Fibroblast of pulmonary artery (primary cell): Measurements from ENCODE around the gene NCAPG2.

ENCODE experiments used
- DNase-seq: peaks from one replicate; pipeline ENCODE4 v3.0.0-alpha.2; 2010; ENCODE audit warnings: low read depth
- H3K4me3 ChIP-seq: replicated peaks from 2 replicates; pipeline ENCODE4 v1.5.1; 2011; ENCODE audit warnings: low read depth, mild to moderate bottlenecking, control low read depth, low read length, moderate library complexity
- CTCF ChIP-seq: IDR thresholded peaks from 2 replicates; pipeline ENCODE4 v1.5.1; 2011; ENCODE audit warnings: mild to moderate bottlenecking, control low read depth, low read length, inconsistent platforms; ENCODE audit errors: missing control alignments

The NCAPG2 gene

GRCh38 chr7:158612546-158612945 lies 92.1 kb downstream of the NCAPG2 start:
- DNase-seq, result no peak
- H3K4me3 ChIP-seq, result no peak overlapping the region
- TF ChIP-seq CTCF, result no peak

DNA sequence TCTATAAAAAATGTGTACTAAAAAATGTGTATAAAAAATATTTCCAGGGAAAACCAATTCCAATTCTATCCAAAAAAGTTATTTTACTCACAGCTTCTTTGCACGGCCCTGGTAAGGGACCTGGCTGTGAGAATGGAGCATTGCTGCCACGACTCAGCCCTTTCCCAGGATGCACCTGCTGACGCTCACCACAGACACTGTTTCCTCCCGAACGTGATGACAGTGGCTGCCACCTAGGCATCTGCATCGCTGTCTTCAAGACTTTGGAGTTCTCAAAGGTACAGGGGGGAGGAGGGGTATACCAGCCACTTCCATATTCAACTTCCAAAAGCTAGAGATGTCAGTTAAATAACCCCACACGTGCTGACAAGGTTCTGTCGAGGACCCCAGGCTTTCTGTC lies 93.1 kb downstream of the NCAPG2 start:
- DNase-seq, result no peak
- H3K4me3 ChIP-seq, result no peak overlapping the region
- TF ChIP-seq CTCF, result no peak

GRCh38 chr7:158609313-158609974 lies 95.2 kb downstream of the NCAPG2 start:
- TF ChIP-seq CTCF, result no peak
- DNase-seq, result no peak

GRCh38 chr7:158607563-158607962 lies 97.0 kb downstream of the NCAPG2 start:
- H3K4me3 ChIP-seq, result no peak overlapping the region
- DNase-seq, result no peak
- TF ChIP-seq CTCF, result no peak

More at GRCh38 chr7:158609313-158609974, 95.2 kb downstream of the NCAPG2 start:
- no peak overlapping the region for H3K4me3 ChIP-seq

DNA sequence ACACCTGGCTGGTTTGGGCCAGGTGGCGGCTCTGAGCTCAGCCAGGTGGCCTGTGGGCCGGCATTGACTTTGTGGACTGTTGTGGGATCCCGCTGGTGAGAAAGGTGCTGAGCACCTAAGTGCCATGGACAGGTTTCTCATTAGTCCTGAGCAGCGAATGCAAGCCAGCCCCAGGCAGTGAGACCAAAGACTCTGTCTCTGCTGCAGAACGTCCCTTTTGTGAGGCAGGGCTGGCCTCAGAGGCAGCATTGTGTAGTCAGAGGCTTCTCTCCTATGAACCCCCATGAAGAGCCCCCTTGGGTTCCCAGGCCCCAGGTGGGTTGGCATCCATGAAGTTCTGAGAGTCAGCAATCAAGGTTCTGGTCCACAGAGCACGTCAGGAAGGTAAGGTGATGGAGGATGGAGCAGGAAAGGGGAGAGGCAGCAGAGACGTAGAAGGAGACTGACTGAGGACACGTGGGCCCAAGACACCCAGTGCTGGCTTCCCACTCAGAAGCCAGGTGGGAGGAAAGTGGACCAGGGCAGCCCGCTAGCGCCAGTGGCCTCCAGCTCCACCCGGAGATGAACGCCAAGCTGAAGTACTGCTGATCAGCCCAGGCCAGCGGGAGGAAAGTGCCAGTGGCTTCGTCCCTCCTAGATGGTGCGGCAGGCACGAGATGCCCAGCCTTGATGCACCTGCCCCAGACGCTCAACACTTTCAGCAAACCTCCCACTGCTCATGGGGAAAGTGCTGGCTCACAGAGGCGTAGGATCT lies 97.8 kb downstream of the NCAPG2 start:
- no peak for DNase-seq
- H3K4me3 ChIP-seq, result no peak overlapping the region
- TF ChIP-seq CTCF, result no peak

DNA sequence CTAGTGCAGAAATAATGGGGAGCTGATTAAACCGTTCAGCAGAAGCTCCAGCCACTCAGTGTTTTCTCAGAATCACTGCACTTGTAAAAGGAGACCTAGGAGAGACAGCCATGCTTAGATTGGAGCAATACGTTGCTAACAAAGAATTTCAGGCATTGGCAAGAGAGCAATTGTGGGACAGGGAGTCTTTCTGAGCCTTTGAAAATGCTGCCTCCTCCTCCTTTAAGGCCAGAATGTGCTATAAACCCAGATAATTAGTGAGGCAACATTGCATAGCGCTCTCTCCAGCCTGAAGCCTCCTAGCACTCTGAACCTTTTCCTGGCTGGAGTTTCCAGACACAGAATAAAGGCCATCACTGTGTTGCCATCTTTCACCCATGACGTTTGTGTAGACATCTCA lies 98.5 kb downstream of the NCAPG2 start:
- peak; percentile 10 for DNase-seq
- no peak for TF ChIP-seq CTCF
- no peak overlapping the region for H3K4me3 ChIP-seq
